Natural killer cell (primary cell): ENCODE data around the gene CD7. TPM values are rescaled to one million over a fixed set of nuclear protein-coding genes. Genes with fewer than 3 reads are reported as not detected.

Source experiments
- ATAC-seq, 3 donors: fragments of 150-1000 bp in 2 of 3; fragments of 200-7000 bp in 1 of 3; cut with Tn5 transposase; 1 replicate in 1 of 3; 2 replicates in 2 of 3; pipeline ENCODE4 v1.10.0; 2021; ENCODE audit warnings: mild to moderate bottlenecking in 2 of 3, moderate library complexity in 2 of 3
- DNase-seq, 2 donors: peaks; one replicate each; pipeline versions ENCODE4 v3.0.0 to v3.0.0-alpha.2; 2013 to 2021; ENCODE audit warnings: mixed read lengths in 1 of 2
- H3K27ac ChIP-seq: one replicate; pipeline ENCODE4 v1.5.1; 2013; ENCODE audit warnings: mild to moderate bottlenecking, low read length
- H3K27me3 ChIP-seq: one replicate; pipeline ENCODE4 v1.6.1; 2013; ENCODE audit warnings: low read length; ENCODE audit not compliant: control insufficient read depth, insufficient read depth
- H3K36me3 ChIP-seq: one replicate; pipeline ENCODE4 v1.6.1; 2013; ENCODE audit warnings: low read length; ENCODE audit not compliant: control insufficient read depth, insufficient read depth
- H3K4me1 ChIP-seq: one replicate; pipeline ENCODE4 v1.6.1; 2013; ENCODE audit warnings: low read length; ENCODE audit not compliant: control insufficient read depth, insufficient read depth
- H3K4me3 ChIP-seq: one replicate; pipeline ENCODE4 v1.5.1; 2013; ENCODE audit warnings: low read length
- H3K9me3 ChIP-seq: one replicate; pipeline ENCODE4 v1.6.1; 2013; ENCODE audit warnings: low read length; ENCODE audit not compliant: control insufficient read depth, insufficient read depth
- H3K27ac Mint-ChIP-seq, 2 donors: one replicate each; pipeline ENCODE4 v1.8.0; 2022; ENCODE audit warnings: mild to moderate bottlenecking in 2 of 2, mixed read lengths in 2 of 2, moderate library complexity in 1 of 2
- H3K27me3 Mint-ChIP-seq, 2 donors: one replicate each; pipeline ENCODE4 v1.8.0; 2022; ENCODE audit warnings: low read depth in 2 of 2, mixed read lengths in 2 of 2
- H3K36me3 Mint-ChIP-seq: one replicate; pipeline ENCODE4 v1.8.0; 2022; ENCODE audit warnings: mixed read lengths
- H3K4me1 Mint-ChIP-seq, 2 donors: one replicate each; pipeline ENCODE4 v1.8.0; 2022; ENCODE audit warnings: mixed read lengths in 2 of 2
- H3K4me3 Mint-ChIP-seq: one replicate; pipeline ENCODE4 v1.8.0; 2022; ENCODE audit warnings: mild to moderate bottlenecking, moderate library complexity, mixed read lengths
- H3K9me3 Mint-ChIP-seq, 2 donors: one replicate each; pipeline ENCODE4 v1.8.0; 2022; ENCODE audit warnings: mixed read lengths in 2 of 2
- WGBS: methylation state at CpG from one replicate; pipeline ENCODE4 v1.1.7; 2013; ENCODE audit warnings: missing lambda C conversion rate; ENCODE audit not compliant: insufficient coverage; 5-methylcytosine and 5-hydroxymethylcytosine counted together
- intact Hi-C: fragments of 100-400 bp; cut with micrococcal nuclease; formaldehyde crosslinking; loops from one replicate; pipeline ENCODE4 v1.14.2; 2022
- total RNA-seq, 4 donors: library from RNA; stranded (reverse); fragments of 120-200 nt in 1 of 4; gene quantifications; one replicate each; pipeline versions ENCODE4 v1.2.3 to v1.2.4, GENCODE V29; 2013 to 2022
- TF ChIP-seq, protein P1 (sequence below): fragments of 200-600 bp; IDR thresholded peaks from one replicate; pipeline ENCODE4 v1.8.0; 2022; ENCODE audit warnings: antibody characterized with exemption

CD7 gene
- total RNA-seq, 3 donors from 2014 or later (not counting 1 experiment from before 2014, with no cell fraction given) = 464 to 564 (median 522) TPM

GRCh38 chr17:82273327-82274133 lies 43.9 kb downstream of the CD7 start, which contains the start of gene CSNK1D:
Gene CSNK1D, minus strand, starts transcription at chr17:82273700. Its CDS starts 319 bp downstream, at chr17:82273381.
- Histone ChIP-seq H3K36me3 (peaks cover 15% of the 10 kb centered on the region), H3K27ac (peak within 1 kb of the TSS; percentile 83), H3K27me3 (no peaks in the 10 kb centered on the region), H3K9me3 (no peaks in the 10 kb centered on the region), H3K4me1 (peaks cover 49% of the 10 kb centered on the region), H3K4me3 (peak within 1 kb of the TSS; percentile 53)
- Mint-ChIP-seq H3K4me1 (peaks cover 37 to 43% of the 10 kb centered on the region in 2 donors), H3K9me3 (no peaks in the 10 kb centered on the region), H3K27ac (peak within 1 kb of the TSS; percentile 87 to 91), H3K36me3 (no peaks in the 10 kb centered on the region), H3K27me3 (no peaks in the 10 kb centered on the region), H3K4me3 (peak within 1 kb of the TSS; percentile 91)
- intact Hi-C loops = loop anchor here (2.0 to 5.0 kb wide), 2 partner anchors 17 to 36 kb away; no protein-coding TSS in a partner anchor
- 5% methylated on average over 80 of the region's 80 CpGs for WGBS
- peak; percentile 80 to 90 (median 81) for ATAC-seq
- TF ChIP-seq, protein P1, sequence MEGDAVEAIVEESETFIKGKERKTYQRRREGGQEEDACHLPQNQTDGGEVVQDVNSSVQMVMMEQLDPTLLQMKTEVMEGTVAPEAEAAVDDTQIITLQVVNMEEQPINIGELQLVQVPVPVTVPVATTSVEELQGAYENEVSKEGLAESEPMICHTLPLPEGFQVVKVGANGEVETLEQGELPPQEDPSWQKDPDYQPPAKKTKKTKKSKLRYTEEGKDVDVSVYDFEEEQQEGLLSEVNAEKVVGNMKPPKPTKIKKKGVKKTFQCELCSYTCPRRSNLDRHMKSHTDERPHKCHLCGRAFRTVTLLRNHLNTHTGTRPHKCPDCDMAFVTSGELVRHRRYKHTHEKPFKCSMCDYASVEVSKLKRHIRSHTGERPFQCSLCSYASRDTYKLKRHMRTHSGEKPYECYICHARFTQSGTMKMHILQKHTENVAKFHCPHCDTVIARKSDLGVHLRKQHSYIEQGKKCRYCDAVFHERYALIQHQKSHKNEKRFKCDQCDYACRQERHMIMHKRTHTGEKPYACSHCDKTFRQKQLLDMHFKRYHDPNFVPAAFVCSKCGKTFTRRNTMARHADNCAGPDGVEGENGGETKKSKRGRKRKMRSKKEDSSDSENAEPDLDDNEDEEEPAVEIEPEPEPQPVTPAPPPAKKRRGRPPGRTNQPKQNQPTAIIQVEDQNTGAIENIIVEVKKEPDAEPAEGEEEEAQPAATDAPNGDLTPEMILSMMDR = no peak
- DNase-seq = peak; percentile 93 to 95

GRCh38 chr17:82272495-82273326 lies 44.7 kb downstream of the CD7 start:
- Mint-ChIP-seq H3K36me3 (no peaks in the 10 kb centered on the region), H3K9me3 (no peaks in the 10 kb centered on the region), H3K4me1 (peaks cover 45 to 51% of the 10 kb centered on the region in 2 donors), H3K4me3 (peak overlapping the region; percentile 91), H3K27ac (peak overlapping the region; percentile 87 to 91), H3K27me3 (no peaks in the 10 kb centered on the region)
- Histone ChIP-seq H3K9me3 (no peaks in the 10 kb centered on the region), H3K27me3 (no peaks in the 10 kb centered on the region), H3K4me1 (peaks cover 57% of the 10 kb centered on the region), H3K27ac (peak overlapping the region; percentile 83), H3K4me3 (peak overlapping the region; percentile 53), H3K36me3 (peaks cover 17% of the 10 kb centered on the region)
- DNase-seq = peak; percentile 51 to 58
- ATAC-seq = peak; percentile 35 to 61 (median 49)
- intact Hi-C loops = loop anchor here (1.0 to 5.0 kb wide), 3 partner anchors 16 to 35 kb away; no protein-coding TSS in a partner anchor
- TF ChIP-seq, protein P1 = no peak
- WGBS = under 1% methylated on average over 46 of the region's 57 CpGs

GRCh38 chr17:82271401-82271800 lies 46.0 kb downstream of the CD7 start:
- Histone ChIP-seq H3K4me3 (no peak overlapping the region), H3K27ac (peak overlapping the region; percentile 34), H3K9me3 (no peaks in the 10 kb centered on the region), H3K4me1 (peaks cover 68% of the 10 kb centered on the region), H3K27me3 (no peaks in the 10 kb centered on the region), H3K36me3 (peaks cover 25% of the 10 kb centered on the region)
- ATAC-seq = no peak
- no peaks in the 10 kb centered on the region for H3K9me3 Mint-ChIP-seq
- DNase-seq = no peak
- H3K27ac Mint-ChIP-seq = peak overlapping the region; percentile 87 to 91
- peaks cover 58 to 63% of the 10 kb centered on the region in 2 donors for H3K4me1 Mint-ChIP-seq
- no peaks in the 10 kb centered on the region for H3K27me3 Mint-ChIP-seq
- no peaks in the 10 kb centered on the region for H3K36me3 Mint-ChIP-seq
- TF ChIP-seq, protein P1 = no peak
- 90% methylated on average over 6 of the region's 6 CpGs for WGBS
- intact Hi-C loops = loop anchor here (5.0 kb wide), 1 partner anchor 34 kb away; no protein-coding TSS in a partner anchor
- peak overlapping the region; percentile 91 for H3K4me3 Mint-ChIP-seq
